ENCODE results near the gene SLC30A2. TPM values are rescaled to one million over a fixed set of nuclear protein-coding genes. Genes with fewer than 3 reads are reported as not detected.

The SLC30A2 gene
- total and polyA plus RNA-seq, 2 experiments from 2014 or later, result 0.07 TPM; not detected in 1

GRCh38 chr1:26059906-26060305 is 14.0 kb upstream of the SLC30A2 start:
- Histone ChIP-seq H3F3A (replicated peaks; ENCODE audit: low read depth) (no peaks in the 10 kb centered on the region), H3K27ac (ENCODE audit: low read depth) (no peak overlapping the region), H3K9me2 (ENCODE audit: insufficient read depth) (no peaks in the 10 kb centered on the region), H3K36me3 (ENCODE audit: insufficient read depth) (no peaks in the 10 kb centered on the region), H2AFZ (no peak overlapping the region), H3K4me3 (no peak overlapping the region), H4K20me1 (replicated peaks; ENCODE audit: insufficient read depth) (no peaks in the 10 kb centered on the region), H3K27me3 (ENCODE audit: insufficient read depth) (no peaks in the 10 kb centered on the region), H3K4me2 (no peak overlapping the region), H3K4me1 (ENCODE audit: insufficient read depth) (no peaks in the 10 kb centered on the region), H3K79me2 (replicated peaks; ENCODE audit: insufficient read depth) (no peaks in the 10 kb centered on the region)
- H3K36me3 Mint-ChIP-seq (ENCODE audit: low read depth), result no peaks in the 10 kb centered on the region
- ATAC-seq (no peak), DNase-seq (ENCODE audit: low spot score) (no peak)
- H3K27ac Mint-ChIP-seq, result no peak overlapping the region
- peaks cover 9% of the 10 kb centered on the region for H3K27me3 Mint-ChIP-seq (ENCODE audit: insufficient read depth, low read depth, poor library complexity)
- H3K9me3 Mint-ChIP-seq, result no peaks in the 10 kb centered on the region
- TF ChIP-seq JUNB (IDR thresholded peaks at IDR 0.05; ENCODE audit: unreplicated experiment) (no peak), NANOG (IDR thresholded peaks at IDR 0.05; ENCODE audit: borderline replicate concordance) (no peak), ZNF462 (CRISPR knock-in tag; IDR thresholded peaks at IDR 0.05) (no peak), CREB1 (CRISPR knock-in tag; IDR thresholded peaks at IDR 0.05; ENCODE audit: low read depth) (no peak), ETS1 (IDR thresholded peaks at IDR 0.05) (no peak), STAT1 (IDR thresholded peaks at IDR 0.05; ENCODE audit: unreplicated experiment) (no peak), REST (IDR thresholded peaks at IDR 0.05; ENCODE audit: unreplicated experiment) (no peak), EZH2 (IDR thresholded peaks at IDR 0.05; ENCODE audit: low read depth, unreplicated experiment) (no peak), ZNF331 (CRISPR knock-in tag; IDR thresholded peaks at IDR 0.05; ENCODE audit: low read depth) (no peak), EZH2phosphoT487 (IDR thresholded peaks at IDR 0.05; ENCODE audit: unreplicated experiment) (no peak), ZNF114 (CRISPR knock-in tag; IDR thresholded peaks at IDR 0.05) (no peak), POLR2AphosphoS5 (IDR thresholded peaks at IDR 0.05; ENCODE audit: low read depth) (no peak), CTCF (conservative IDR thresholded peaks at IDR 0.05; ENCODE audit: low read depth in 2 of 2) (no peak)
- H3K4me3 Mint-ChIP-seq, result no peak overlapping the region
- H3K4me1 Mint-ChIP-seq, result peaks cover 3% of the 10 kb centered on the region; the same call in 1 of the 3 replicates
